HT1080 (cell line): Measurements from ENCODE around the gene ABHD8. TPM values are rescaled to one million over a fixed set of nuclear protein-coding genes. Genes with fewer than 3 reads are reported as not detected.

Experiments
- DNase-seq: peaks from one replicate; pipeline ENCODE4 v3.0.0-alpha.2; 2015; ENCODE audit warnings: low read depth
- total RNA-seq: library from RNA; depleted of rRNA; stranded (reverse); fragments of >200 nt; shearing (Covaris generic); gene quantifications from 2 replicates; pipeline ENCODE4 v1.2.3, GENCODE V29; 2014; rRNA removed

Gene ABHD8
- total RNA-seq, 1 experiment from 2014 or later, result 0.24 TPM

- no peak for DNase-seq
Measured at GRCh38 chr19:17243830-17244617, 59.2 kb downstream of the ABHD8 start.

GRCh38 chr19:17243211-17243829 is 59.9 kb downstream of the ABHD8 start:
- no peak for DNase-seq

DNA sequence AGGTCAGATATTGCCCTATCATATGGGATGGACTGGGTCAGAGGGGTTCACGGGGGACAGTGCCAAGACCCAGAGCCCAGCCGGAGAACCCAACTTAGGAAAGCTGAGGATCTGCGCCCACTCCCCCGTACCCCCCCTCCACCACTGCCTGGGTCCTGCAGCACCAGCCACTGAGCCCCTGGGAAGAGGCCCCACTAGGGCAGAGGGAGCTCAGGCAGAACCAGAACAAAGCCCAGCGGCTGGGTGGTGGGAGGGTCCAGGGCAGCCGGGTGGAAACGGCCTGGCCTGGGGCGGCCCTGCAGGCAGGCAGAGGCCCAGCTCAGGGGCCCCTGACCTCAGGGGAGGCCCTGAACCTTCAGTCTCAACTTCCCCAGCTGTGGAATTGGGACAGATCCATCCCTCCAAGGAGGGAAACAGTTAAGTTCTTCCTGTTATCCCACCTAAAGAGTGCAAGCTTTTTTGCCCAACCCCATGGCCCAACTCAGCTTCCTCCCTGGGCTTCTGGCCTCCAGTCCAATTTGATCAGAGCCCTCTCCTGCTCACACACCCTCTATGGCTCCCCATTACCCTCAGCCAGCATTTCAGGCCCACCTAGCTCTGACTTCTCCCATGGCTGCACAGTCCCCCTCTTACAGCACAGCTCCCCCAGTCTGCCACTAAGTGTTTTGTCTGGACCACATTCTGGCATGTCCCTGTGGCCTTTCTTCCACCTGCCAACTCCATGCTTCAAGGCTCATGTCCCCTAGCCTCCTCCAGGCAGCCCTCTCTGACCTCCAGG is 60.6 kb downstream of the ABHD8 start:
- DNase-seq, result no peak

Other genes starting within 250 kb of the ABHD8 start
- 10.1 and 11.1 TPM in 2 replicates for gene HAUS8, start 228.0 kb downstream of the ABHD8 start, total RNA-seq
- 29.3 and 30.8 TPM in 2 replicates for gene MYO9B, start 227.6 kb downstream of the ABHD8 start, total RNA-seq
- 30.5 and 36.4 TPM in 2 replicates for gene USE1, start 88.1 kb downstream of the ABHD8 start, total RNA-seq
- gene OCEL1, start 77.2 kb downstream of the ABHD8 start, total RNA-seq, result 3.6 and 8.1 TPM in 2 replicates
- gene NR2F6, start 57.5 kb downstream of the ABHD8 start, total RNA-seq, result 84.2 and 89.7 TPM in 2 replicates
- 0.07 TPM in 1 of 2 replicates, not detected in the other for gene USHBP1, start 38.7 kb downstream of the ABHD8 start, total RNA-seq
- 248 and 260 TPM in 2 replicates for gene BABAM1, start 36.0 kb downstream of the ABHD8 start, total RNA-seq
- gene ANKLE1, start 21.5 kb downstream of the ABHD8 start, total RNA-seq, result 0.35 and 1.3 TPM in 2 replicates
- gene MRPL34, start 2.4 kb upstream of the ABHD8 start, total RNA-seq, result 111 and 122 TPM in 2 replicates
- gene DDA1, start 6.1 kb upstream of the ABHD8 start, total RNA-seq, result 33.0 and 48.1 TPM in 2 replicates
- gene ANO8, start 31.4 kb upstream of the ABHD8 start, total RNA-seq, result 2.1 and 2.3 TPM in 2 replicates
- gene GTPBP3, start 34.1 kb upstream of the ABHD8 start, total RNA-seq, result 38.2 and 43.3 TPM in 2 replicates
- gene PLVAP, start 73.9 kb upstream of the ABHD8 start, total RNA-seq, result not detected in 2 replicates
- gene CCDC194, start 90.8 kb upstream of the ABHD8 start, total RNA-seq, result not detected in 2 replicates
- gene BST2, start 102.2 kb upstream of the ABHD8 start, total RNA-seq, result 1.2 TPM in 1 of 2 replicates, not detected in the other
- 72.1 and 78.0 TPM in 2 replicates for gene MVB12A, start 116.6 kb upstream of the ABHD8 start, total RNA-seq
- not detected in 2 replicates for gene TMEM221, start 145.2 kb upstream of the ABHD8 start, total RNA-seq
- gene NXNL1, start 157.5 kb upstream of the ABHD8 start, total RNA-seq, result not detected in 2 replicates
- 8.9 and 9.1 TPM in 2 replicates for gene SLC27A1, start 167.1 kb upstream of the ABHD8 start, total RNA-seq
- gene PGLS, start 208.2 kb upstream of the ABHD8 start, total RNA-seq, result 61.6 and 75.0 TPM in 2 replicates